ENCODE results near the gene SEPHS2.

DNA sequence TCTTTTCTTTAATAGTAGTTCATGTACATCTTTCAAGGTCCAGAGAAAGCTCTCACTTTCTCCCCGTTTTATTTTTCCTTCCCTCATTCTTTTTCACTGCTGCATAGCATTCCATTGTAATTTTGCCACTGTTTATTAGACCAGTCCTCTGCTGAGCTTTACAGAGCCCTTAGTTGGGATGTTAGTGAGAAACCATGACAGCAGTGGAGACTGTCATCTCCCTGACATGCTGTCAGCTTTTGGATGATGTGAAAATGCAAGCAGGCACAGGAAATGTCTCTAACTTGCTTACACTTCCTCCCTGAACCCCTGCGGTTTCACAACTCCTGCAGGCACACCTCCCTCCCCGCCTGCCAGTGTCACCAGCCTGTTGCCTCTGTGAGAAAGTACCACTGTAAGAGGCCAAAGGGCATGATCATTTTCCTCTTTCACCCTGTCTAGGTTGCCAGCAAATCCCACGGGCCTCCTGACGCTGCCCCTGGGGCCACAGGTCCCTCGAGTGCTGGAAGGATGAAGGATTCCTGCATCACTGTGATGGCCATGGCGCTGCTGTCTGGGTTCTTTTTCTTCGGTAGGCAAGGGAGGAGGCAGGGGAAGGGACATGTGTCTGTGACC is 26.8 kb upstream of the SEPHS2 start, which contains the start of gene ITGAL:
- TF ChIP-seq, protein P1, sequence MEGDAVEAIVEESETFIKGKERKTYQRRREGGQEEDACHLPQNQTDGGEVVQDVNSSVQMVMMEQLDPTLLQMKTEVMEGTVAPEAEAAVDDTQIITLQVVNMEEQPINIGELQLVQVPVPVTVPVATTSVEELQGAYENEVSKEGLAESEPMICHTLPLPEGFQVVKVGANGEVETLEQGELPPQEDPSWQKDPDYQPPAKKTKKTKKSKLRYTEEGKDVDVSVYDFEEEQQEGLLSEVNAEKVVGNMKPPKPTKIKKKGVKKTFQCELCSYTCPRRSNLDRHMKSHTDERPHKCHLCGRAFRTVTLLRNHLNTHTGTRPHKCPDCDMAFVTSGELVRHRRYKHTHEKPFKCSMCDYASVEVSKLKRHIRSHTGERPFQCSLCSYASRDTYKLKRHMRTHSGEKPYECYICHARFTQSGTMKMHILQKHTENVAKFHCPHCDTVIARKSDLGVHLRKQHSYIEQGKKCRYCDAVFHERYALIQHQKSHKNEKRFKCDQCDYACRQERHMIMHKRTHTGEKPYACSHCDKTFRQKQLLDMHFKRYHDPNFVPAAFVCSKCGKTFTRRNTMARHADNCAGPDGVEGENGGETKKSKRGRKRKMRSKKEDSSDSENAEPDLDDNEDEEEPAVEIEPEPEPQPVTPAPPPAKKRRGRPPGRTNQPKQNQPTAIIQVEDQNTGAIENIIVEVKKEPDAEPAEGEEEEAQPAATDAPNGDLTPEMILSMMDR (IDR thresholded peaks at IDR 0.05; ENCODE audit: borderline replicate concordance, extremely low read depth, low read length, poor library complexity, severe bottlenecking): no peak
- TF ChIP-seq EZH2 (IDR thresholded peaks at IDR 0.05; ENCODE audit: borderline replicate concordance, low read depth, low read length, severe bottlenecking): no peak
